GM23338 (cell line): ENCODE data around the gene PANK3.
"Not testable (repeated sequence)": the region's sequence is repeated elsewhere in the genome, so short reads cannot be mapped to it uniquely, and the experiment has no call there.

ENCODE experiments used
- CREB1 ChIP-seq: fragments of 250-450 bp; sonication (Bioruptor Pico); IDR thresholded peaks from 2 replicates; pipeline ENCODE4 v1.5.0; 2020; ENCODE audit warnings: low read depth, mild to moderate bottlenecking, moderate library complexity
- TF ChIP-seq, protein P1 (sequence below), 2 experiments: fragments of 200-600 bp in 1 of 2; sonication (generic) in 1 of 2; conservative IDR thresholded peaks; 2 replicates each; pipeline versions ENCODE4 v1.5.1 to v1.6.1; 2016 to 2017; ENCODE audit warnings: antibody characterized with exemption in 2 of 2, low read depth in 2 of 2, mild to moderate bottlenecking in 2 of 2, moderate library complexity in 1 of 2

DNA sequence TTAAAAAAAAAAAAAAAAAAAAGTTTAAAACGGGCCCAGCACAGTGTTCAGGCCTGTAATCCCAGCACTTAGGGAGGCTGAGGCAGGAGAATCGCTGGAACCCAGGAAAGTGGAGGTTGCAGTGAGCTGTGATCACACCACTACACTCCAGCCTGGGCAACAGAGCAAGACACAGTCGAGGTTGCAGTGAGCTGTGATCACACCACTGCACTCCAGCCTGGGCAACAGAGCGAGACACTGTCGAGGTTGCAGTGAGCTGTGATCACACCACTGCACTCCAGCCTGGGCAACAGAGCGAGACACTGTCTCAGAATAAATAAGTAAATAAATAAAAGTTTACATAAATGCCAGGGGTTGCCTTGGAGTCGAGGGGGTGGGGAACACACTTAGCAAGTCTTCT is 44.8 kb downstream of the PANK3 start:
- TF ChIP-seq, protein P1, sequence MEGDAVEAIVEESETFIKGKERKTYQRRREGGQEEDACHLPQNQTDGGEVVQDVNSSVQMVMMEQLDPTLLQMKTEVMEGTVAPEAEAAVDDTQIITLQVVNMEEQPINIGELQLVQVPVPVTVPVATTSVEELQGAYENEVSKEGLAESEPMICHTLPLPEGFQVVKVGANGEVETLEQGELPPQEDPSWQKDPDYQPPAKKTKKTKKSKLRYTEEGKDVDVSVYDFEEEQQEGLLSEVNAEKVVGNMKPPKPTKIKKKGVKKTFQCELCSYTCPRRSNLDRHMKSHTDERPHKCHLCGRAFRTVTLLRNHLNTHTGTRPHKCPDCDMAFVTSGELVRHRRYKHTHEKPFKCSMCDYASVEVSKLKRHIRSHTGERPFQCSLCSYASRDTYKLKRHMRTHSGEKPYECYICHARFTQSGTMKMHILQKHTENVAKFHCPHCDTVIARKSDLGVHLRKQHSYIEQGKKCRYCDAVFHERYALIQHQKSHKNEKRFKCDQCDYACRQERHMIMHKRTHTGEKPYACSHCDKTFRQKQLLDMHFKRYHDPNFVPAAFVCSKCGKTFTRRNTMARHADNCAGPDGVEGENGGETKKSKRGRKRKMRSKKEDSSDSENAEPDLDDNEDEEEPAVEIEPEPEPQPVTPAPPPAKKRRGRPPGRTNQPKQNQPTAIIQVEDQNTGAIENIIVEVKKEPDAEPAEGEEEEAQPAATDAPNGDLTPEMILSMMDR (conservative IDR thresholded peaks at IDR 0.05; ENCODE audit: low read depth in 2 of 2), result not testable (repeated sequence)
- not testable (repeated sequence) for TF ChIP-seq CREB1
